Loucy (cell line): ENCODE measurements around the gene ZNF283.
"Not testable (repeated sequence)": the region's sequence is repeated elsewhere in the genome, so short reads cannot be mapped to it uniquely, and the experiment has no call there.

Experiments used
- H2AFZ ChIP-seq: fragments of 200-600 bp; sonication (generic); 2 replicates; pipeline ENCODE4 v1.6.0; 2016; ENCODE audit warnings: antibody characterized with exemption, mild to moderate bottlenecking, low read length, moderate library complexity
- H3F3A ChIP-seq: fragments of 200-600 bp; 2 replicates; pipeline ENCODE4 v1.6.0; 2016; ENCODE audit warnings: antibody characterized with exemption, low read depth, mild to moderate bottlenecking
- H3K27me3 ChIP-seq: fragments of 200-600 bp; sonication (generic); 2 replicates; pipeline ENCODE4 v1.6.1; 2014; ENCODE audit warnings: low read length, mild to moderate bottlenecking; ENCODE audit not compliant: insufficient read depth, poor library complexity, severe bottlenecking
- H3K36me3 ChIP-seq: fragments of 200-600 bp; sonication (generic); 2 replicates; pipeline ENCODE4 v1.6.1; 2016; ENCODE audit warnings: low read length; ENCODE audit not compliant: insufficient read depth
- H3K4me1 ChIP-seq: fragments of 200-600 bp; sonication (generic); 2 replicates; pipeline ENCODE4 v1.5.1; 2014; ENCODE audit warnings: low read length, mild to moderate bottlenecking; ENCODE audit not compliant: insufficient read depth, poor library complexity, severe bottlenecking
- H3K4me2 ChIP-seq: fragments of 200-600 bp; sonication (generic); 2 replicates; pipeline ENCODE4 v1.6.0; 2014; ENCODE audit warnings: antibody characterized with exemption, low read length, low read depth, mild to moderate bottlenecking; ENCODE audit not compliant: poor library complexity, severe bottlenecking
- H3K4me3 ChIP-seq: fragments of 200-600 bp; sonication (generic); 2 replicates; pipeline ENCODE4 v1.5.1; 2014; ENCODE audit warnings: low read length, mild to moderate bottlenecking, mixed read lengths; ENCODE audit not compliant: poor library complexity, severe bottlenecking
- H3K79me2 ChIP-seq: fragments of 200-600 bp; sonication (generic); 2 replicates; pipeline ENCODE4 v1.6.1; 2014; ENCODE audit warnings: low read length; ENCODE audit not compliant: insufficient read depth
- H3K9ac ChIP-seq: fragments of 200-600 bp; sonication (generic); 2 replicates; pipeline ENCODE4 v1.6.0; 2014; ENCODE audit warnings: mild to moderate bottlenecking, low read depth, low read length, moderate library complexity; ENCODE audit not compliant: poor library complexity, severe bottlenecking
- H3K9me2 ChIP-seq: fragments of 200-600 bp; sonication (generic); replicated peaks from 2 replicates; pipeline ENCODE4 v1.6.1; 2016; ENCODE audit warnings: low read depth, low read length, mixed read lengths
- H3K9me3 ChIP-seq: fragments of 200-600 bp; sonication (generic); 2 replicates; pipeline ENCODE4 v1.6.1; 2014; ENCODE audit warnings: mild to moderate bottlenecking, antibody characterized with exemption, low read length, low read depth; ENCODE audit not compliant: insufficient read depth
- H4K20me1 ChIP-seq: fragments of 200-600 bp; sonication (generic); 2 replicates; pipeline ENCODE4 v1.6.0; 2014; ENCODE audit warnings: antibody characterized with exemption, low read length, mild to moderate bottlenecking; ENCODE audit not compliant: insufficient read depth, poor library complexity, severe bottlenecking
- CTCF ChIP-seq: fragments of 200-600 bp; sonication (generic); conservative IDR thresholded peaks from 2 replicates; pipeline ENCODE4 v1.5.1; 2014; ENCODE audit warnings: mild to moderate bottlenecking, antibody characterized with exemption, low read length
- EZH2phosphoT487 ChIP-seq: fragments of 200-600 bp; IDR thresholded peaks from 2 replicates; pipeline ENCODE4 v1.6.1; 2018; ENCODE audit warnings: antibody characterized with exemption, mild to moderate bottlenecking, moderate library complexity, borderline replicate concordance

Gene ZNF283

GRCh38 chr19:43799502-43800142 lies 27.5 kb upstream of the ZNF283 start:
- Histone ChIP-seq H3K9ac (no peak overlapping the region), H3K4me2 (no peak overlapping the region), H3K9me2 (no peaks in the 10 kb centered on the region), H3K4me3 (no peak overlapping the region), H3F3A (no peaks in the 10 kb centered on the region), H3K4me1 (no peaks in the 10 kb centered on the region), H4K20me1 (no peaks in the 10 kb centered on the region), H3K36me3 (no peaks in the 10 kb centered on the region), H3K27me3 (no peaks in the 10 kb centered on the region), H2AFZ (no peak overlapping the region), H3K9me3 (no peaks in the 10 kb centered on the region), H3K79me2 (no peaks in the 10 kb centered on the region)
- TF ChIP-seq CTCF (no peak), EZH2phosphoT487 (no peak)

GRCh38 chr19:43802216-43802951 lies 24.7 kb upstream of the ZNF283 start, which contains the start of gene LYPD5:
Gene LYPD5 (minus strand): TSS chr19:43802447. CDS start chr19:43802380, 67 bp downstream.
- no peak within 1 kb of the TSS for H3K9ac ChIP-seq
- no peaks in the 10 kb centered on the region for H3K27me3 ChIP-seq
- H3K9me2 ChIP-seq: no peaks in the 10 kb centered on the region
- H3F3A ChIP-seq: no peaks in the 10 kb centered on the region
- H3K4me1 ChIP-seq: no peaks in the 10 kb centered on the region
- no peaks in the 10 kb centered on the region for H3K9me3 ChIP-seq
- no peaks in the 10 kb centered on the region for H3K79me2 ChIP-seq
- H4K20me1 ChIP-seq: no peaks in the 10 kb centered on the region
- H3K4me2 ChIP-seq: no peak within 1 kb of the TSS
- no peaks in the 10 kb centered on the region for H3K36me3 ChIP-seq
- H2AFZ ChIP-seq: no peak within 1 kb of the TSS
- TF ChIP-seq EZH2phosphoT487 (no peak), CTCF (no peak)
- H3K4me3 ChIP-seq: no peak within 1 kb of the TSS

- Histone ChIP-seq H3K9me2 (no peaks in the 10 kb centered on the region), H3K27me3 (no peaks in the 10 kb centered on the region), H3K36me3 (no peaks in the 10 kb centered on the region), H3F3A (no peaks in the 10 kb centered on the region), H2AFZ (no peak overlapping the region), H3K9ac (no peak overlapping the region), H3K4me1 (no peaks in the 10 kb centered on the region), H3K9me3 (no peaks in the 10 kb centered on the region), H3K4me2 (no peak overlapping the region), H4K20me1 (no peaks in the 10 kb centered on the region), H3K4me3 (no peak overlapping the region), H3K79me2 (no peaks in the 10 kb centered on the region)
- TF ChIP-seq CTCF (no peak), EZH2phosphoT487 (no peak)
Measured at GRCh38 chr19:43804432-43804831, 22.7 kb upstream of the ZNF283 start.

- not testable (repeated sequence) for H3K27me3 ChIP-seq, H3K4me2 ChIP-seq, H3K9me3 ChIP-seq, H3K36me3 ChIP-seq, H3K79me2 ChIP-seq, H3K4me3 ChIP-seq, H3K9me2 ChIP-seq, H3K4me1 ChIP-seq, H3K9ac ChIP-seq, H2AFZ ChIP-seq, H4K20me1 ChIP-seq, H3F3A ChIP-seq
Measured at GRCh38 chr19:43806401-43806800, 20.7 kb upstream of the ZNF283 start.
